ENCODE data around the gene ZNF385C.
"Not testable (repeated sequence)": the region's sequence is repeated elsewhere in the genome, so short reads cannot be mapped to it uniquely, and the experiment has no call there.

Gene ZNF385C

GRCh38 chr17:42097691-42098631, at the start of gene ZNF385C:
TSS of gene ZNF385C (minus strand) at chr17:42098473. CDS start at chr17:42063056, 35,417 bp downstream.
- no peak for DNase-seq (ENCODE audit: low read depth, low spot score)

GRCh38 chr17:42146911-42147607, 48.8 kb upstream of the ZNF385C start:
- no peak for DNase-seq (ENCODE audit: low read depth, low spot score)

GRCh38 chr17:42143138-42143537, 44.9 kb upstream of the ZNF385C start:
- not testable (repeated sequence) for DNase-seq (ENCODE audit: low read depth, low spot score)

GRCh38 chr17:42142371-42142896, 44.2 kb upstream of the ZNF385C start:
- DNase-seq (ENCODE audit: low read depth, low spot score): no peak

GRCh38 chr17:42141382-42141781, 43.1 kb upstream of the ZNF385C start:
- DNase-seq (ENCODE audit: low read depth, low spot score): no peak

- DNase-seq (ENCODE audit: low read depth, low spot score): not testable (repeated sequence)
Measured at GRCh38 chr17:42140690-42141089, 42.4 kb upstream of the ZNF385C start.

GRCh38 chr17:42138749-42139492, 40.6 kb upstream of the ZNF385C start:
- no peak for DNase-seq (ENCODE audit: low read depth, low spot score)

GRCh38 chr17:42136654-42137051, 38.4 kb upstream of the ZNF385C start:
- DNase-seq (ENCODE audit: low read depth, low spot score): no peak

GRCh38 chr17:42135664-42136653, 37.7 kb upstream of the ZNF385C start:
- DNase-seq (ENCODE audit: low read depth, low spot score): no peak

- DNase-seq (ENCODE audit: low read depth, low spot score): no peak
Measured at GRCh38 chr17:42135151-42135550, 36.9 kb upstream of the ZNF385C start.

- no peak for DNase-seq (ENCODE audit: low read depth, low spot score)
Measured at GRCh38 chr17:42133461-42134041, 35.3 kb upstream of the ZNF385C start.

GRCh38 chr17:42132941-42133340, 34.7 kb upstream of the ZNF385C start:
- no peak for DNase-seq (ENCODE audit: low read depth, low spot score)

GRCh38 chr17:42131981-42132432, 33.7 kb upstream of the ZNF385C start:
- no peak for DNase-seq (ENCODE audit: low read depth, low spot score)

GRCh38 chr17:42131232-42131631, 33.0 kb upstream of the ZNF385C start:
- no peak for DNase-seq (ENCODE audit: low read depth, low spot score)

- DNase-seq (ENCODE audit: low read depth, low spot score): no peak
Measured at GRCh38 chr17:42130310-42130936, 32.1 kb upstream of the ZNF385C start.

- no peak for DNase-seq (ENCODE audit: low read depth, low spot score)
Measured at GRCh38 chr17:42129109-42129837, 31.0 kb upstream of the ZNF385C start.

GRCh38 chr17:42127414-42127813, 29.1 kb upstream of the ZNF385C start:
- no peak for DNase-seq (ENCODE audit: low read depth, low spot score)

GRCh38 chr17:42126836-42127235, 28.6 kb upstream of the ZNF385C start:
- no peak for DNase-seq (ENCODE audit: low read depth, low spot score)

- no peak for DNase-seq (ENCODE audit: low read depth, low spot score)
Measured at GRCh38 chr17:42125565-42125964, 27.3 kb upstream of the ZNF385C start.
